ENCODE measurements around the gene EIF3I. TPM values are rescaled to one million over a fixed set of nuclear protein-coding genes. Genes with fewer than 3 reads are reported as not detected.

The EIF3I gene
- total and polyA plus RNA-seq, 2 of the 13 experiments (the other 11 are each of a cell fraction or from before 2014, with no cell fraction given) = 210 to 223 TPM

- TF ChIP-seq HIC2 (CRISPR knock-in tag; IDR thresholded peaks at IDR 0.05; ENCODE audit: low read depth) = peak; percentile 63
- peak; percentile 45; the same call in 1 of the 2 replicates for TF ChIP-seq ZNF800 (CRISPR knock-in tag; IDR thresholded peaks at IDR 0.05)
- peak; percentile 79; the same call in 1 of the 2 replicates for TF ChIP-seq MYC (CRISPR knock-in tag; IDR thresholded peaks at IDR 0.05; ENCODE audit: borderline replicate concordance)
- no peak; the same call in 1 of the 2 replicates for TF ChIP-seq ZNF234 (CRISPR knock-in tag; conservative IDR thresholded peaks at IDR 0.05)
- no peak for TF ChIP-seq MTA3 (CRISPR knock-in tag; IDR thresholded peaks at IDR 0.05)
- no peak for TF ChIP-seq NR2C2 (CRISPR knock-in tag; IDR thresholded peaks at IDR 0.05; ENCODE audit: borderline replicate concordance)
- TF ChIP-seq IRF2 (CRISPR knock-in tag; IDR thresholded peaks at IDR 0.05) = peak; percentile 58; the same call in 1 of the 2 replicates
- peak; percentile 45; the same call in 1 of the 2 replicates for TF ChIP-seq ZNF614 (CRISPR knock-in tag; IDR thresholded peaks at IDR 0.05; ENCODE audit: borderline replicate concordance)
- no peak for TF ChIP-seq FOXP4 (CRISPR knock-in tag; IDR thresholded peaks at IDR 0.05)
- peak; percentile 80 for TF ChIP-seq PRDM10 (CRISPR knock-in tag; IDR thresholded peaks at IDR 0.05; ENCODE audit: low read depth)
- TF ChIP-seq ZFP36L1 (CRISPR knock-in tag; IDR thresholded peaks at IDR 0.05) = no peak
- TF ChIP-seq KMT2B (CRISPR knock-in tag; IDR thresholded peaks at IDR 0.05) = no peak
- TF ChIP-seq ZFY (CRISPR knock-in tag; IDR thresholded peaks at IDR 0.05) = peak; percentile 68
- no peak for TF ChIP-seq ZBTB14 (CRISPR knock-in tag; IDR thresholded peaks at IDR 0.05)
- no peak for TF ChIP-seq ZNF83 (CRISPR knock-in tag; IDR thresholded peaks at IDR 0.05; ENCODE audit: borderline replicate concordance)
- no peak for TF ChIP-seq ZNF10 (CRISPR knock-in tag; IDR thresholded peaks at IDR 0.05; ENCODE audit: borderline replicate concordance, low read depth)
- TF ChIP-seq ZNF441 (CRISPR knock-in tag; IDR thresholded peaks at IDR 0.05; ENCODE audit: borderline replicate concordance) = 0 out of 2 replicates have a peak, but pooled peaks have one; percentile 38
Observed at GRCh38 chr1:32247983-32248889, 26.0 kb downstream of the EIF3I start (continued).

Data from HepG2 (cell line).